Keratinocyte (primary cell): Measurements from ENCODE around the gene MIOX. TPM values are rescaled to one million over a fixed set of nuclear protein-coding genes. Genes with fewer than 3 reads are reported as not detected.

ENCODE experiments used
- DNase-seq: peaks from one replicate; pipeline ENCODE4 v3.0.0-alpha.2; 2011; ENCODE audit warnings: low read depth, missing footprints, low spot score
- FAIRE-seq: peaks from 2 replicates; lab custom pipeline; 2011; peaks lifted over from hg19 to GRCh38; lab: Jason Lieb, UNC
- H2AFZ ChIP-seq: 2 replicates; pipeline ENCODE4 v1.6.0; 2012; ENCODE audit warnings: low read length, control low read depth, inconsistent platforms; ENCODE audit not compliant: control insufficient read depth
- H3K27ac ChIP-seq: 2 replicates; pipeline ENCODE4 v1.5.1; 2011; ENCODE audit warnings: low read length; ENCODE audit not compliant: control insufficient read depth, insufficient read depth
- H3K27me3 ChIP-seq: 3 replicates; pipeline ENCODE4 v1.6.0; 2011; ENCODE audit warnings: low read length; ENCODE audit not compliant: control insufficient read depth, insufficient read depth; ENCODE audit errors: extremely low read depth
- H3K36me3 ChIP-seq, 2 experiments: 2 replicates in 1 of 2; 3 replicates in 1 of 2; pipeline ENCODE4 v1.5.1; 2011; ENCODE audit warnings: low read length in 2 of 2, mild to moderate bottlenecking in 1 of 2; ENCODE audit not compliant: control insufficient read depth in 2 of 2, insufficient read depth in 2 of 2; ENCODE audit errors: extremely low read depth in 1 of 2
- H3K4me1 ChIP-seq: 3 replicates; pipeline ENCODE4 v1.5.1; 2011; ENCODE audit warnings: low read length; ENCODE audit not compliant: control insufficient read depth, insufficient read depth; ENCODE audit errors: extremely low read depth
- H3K4me2 ChIP-seq: 3 replicates; pipeline ENCODE4 v1.6.0; 2011; ENCODE audit warnings: low read depth, low read length; ENCODE audit not compliant: control insufficient read depth, insufficient read depth; ENCODE audit errors: extremely low read depth
- H3K4me3 ChIP-seq, 3 experiments: fragments of 200-600 bp in 1 of 3; sonication (generic) in 1 of 3; 2 replicates in 2 of 3; 3 replicates in 1 of 3; pipeline ENCODE4 v1.5.1; 2011 to 2016; ENCODE audit warnings: low read length in 3 of 3, mild to moderate bottlenecking in 3 of 3, control low read depth in 2 of 3, inconsistent platforms in 1 of 3, low read depth in 1 of 3, mixed read lengths in 1 of 3, mixed run types in 1 of 3, moderate library complexity in 1 of 3; ENCODE audit not compliant: control insufficient read depth in 2 of 3, insufficient read depth in 2 of 3; ENCODE audit errors: extremely low read depth in 1 of 3
- H3K79me2 ChIP-seq: 2 replicates; pipeline ENCODE4 v1.6.0; 2012; ENCODE audit warnings: low read length; ENCODE audit not compliant: control insufficient read depth, insufficient read depth
- H3K9ac ChIP-seq: 3 replicates; pipeline ENCODE4 v1.6.0; 2011; ENCODE audit warnings: low read length; ENCODE audit not compliant: control insufficient read depth, insufficient read depth; ENCODE audit errors: extremely low read depth
- H3K9me1 ChIP-seq: 3 replicates; pipeline ENCODE4 v1.6.0; 2011; ENCODE audit warnings: low read length; ENCODE audit not compliant: control insufficient read depth, insufficient read depth; ENCODE audit errors: extremely low read depth
- H3K9me3 ChIP-seq: 2 replicates; pipeline ENCODE4 v1.5.1; 2012; ENCODE audit warnings: low read depth, low read length; ENCODE audit not compliant: control insufficient read depth
- H4K20me1 ChIP-seq: 3 replicates; pipeline ENCODE4 v1.6.0; 2011; ENCODE audit warnings: low read length; ENCODE audit not compliant: control insufficient read depth, insufficient read depth; ENCODE audit errors: extremely low read depth
- EZH2 ChIP-seq: IDR thresholded peaks from one replicate; pipeline ENCODE4 v1.6.1; 2012; ENCODE audit warnings: inconsistent platforms, mild to moderate bottlenecking, low read length, moderate library complexity
- dilution Hi-C: fragments of 300-500 bp; cut with MboI; formaldehyde crosslinking; loops from one replicate; pipeline ENCODE4 v1.7.0; 2020; ENCODE audit warnings: low sequenced_read_pairs; ENCODE audit not compliant: extremely low pct_ligation_motif_present
- polyA plus RNA-seq, 5 experiments: library from polyadenylated mRNA; depleted of rRNA in 3 of 5; stranded (reverse) in 3 of 5; stranded (forward) in 1 of 5; unstranded in 1 of 5; fragments of >200 nt; gene quantifications; 1 replicate in 1 of 5; 2 replicates in 3 of 5; 3 replicates in 1 of 5; pipeline versions ENCODE4 v1.2.1 to v1.2.3, GENCODE V29; 2011 to 2012; ENCODE audit warnings: missing spikeins in 2 of 5, low read depth in 1 of 5, low replicate concordance in 1 of 5
- TF ChIP-seq, protein P1 (sequence below), 3 experiments: IDR thresholded peaks in 1 of 3; conservative IDR thresholded peaks in 1 of 3; optimal IDR thresholded peaks in 1 of 3; 2 replicates in 2 of 3; 3 replicates in 1 of 3; pipeline versions ENCODE3 to v1.5.1; 2011; ENCODE audit warnings: low read length in 3 of 3, mild to moderate bottlenecking in 3 of 3, moderate library complexity in 2 of 3, control low read depth in 1 of 3, inconsistent platforms in 1 of 3; ENCODE audit not compliant: insufficient read depth in 2 of 3; ENCODE audit errors: extremely low read depth in 1 of 3

Gene MIOX
- polyA plus RNA-seq, 1 donor (not counting 4 experiments of a cell fraction or from before 2014, with no cell fraction given), result not detected

GRCh38 chr22:50452649-50453048, 34.0 kb upstream of the MIOX start:
- DNase-seq (no peak), FAIRE-seq (no peak)
- dilution Hi-C loops, result no loop called here
- Histone ChIP-seq H3K36me3 (peaks cover 38 to 39% of the 10 kb centered on the region in 2 experiments), H3K27me3 (no peaks in the 10 kb centered on the region), H3K79me2 (no peaks in the 10 kb centered on the region), H3K9me3 (no peaks in the 10 kb centered on the region), H3K27ac (no peak overlapping the region), H3K4me1 (no peaks in the 10 kb centered on the region), H2AFZ (no peak overlapping the region), H4K20me1 (peaks cover 2% of the 10 kb centered on the region), H3K4me2 (no peak overlapping the region), H3K9ac (no peak overlapping the region), H3K9me1 (no peaks in the 10 kb centered on the region), H3K4me3 (no peak overlapping the region)
- TF ChIP-seq, protein P1, sequence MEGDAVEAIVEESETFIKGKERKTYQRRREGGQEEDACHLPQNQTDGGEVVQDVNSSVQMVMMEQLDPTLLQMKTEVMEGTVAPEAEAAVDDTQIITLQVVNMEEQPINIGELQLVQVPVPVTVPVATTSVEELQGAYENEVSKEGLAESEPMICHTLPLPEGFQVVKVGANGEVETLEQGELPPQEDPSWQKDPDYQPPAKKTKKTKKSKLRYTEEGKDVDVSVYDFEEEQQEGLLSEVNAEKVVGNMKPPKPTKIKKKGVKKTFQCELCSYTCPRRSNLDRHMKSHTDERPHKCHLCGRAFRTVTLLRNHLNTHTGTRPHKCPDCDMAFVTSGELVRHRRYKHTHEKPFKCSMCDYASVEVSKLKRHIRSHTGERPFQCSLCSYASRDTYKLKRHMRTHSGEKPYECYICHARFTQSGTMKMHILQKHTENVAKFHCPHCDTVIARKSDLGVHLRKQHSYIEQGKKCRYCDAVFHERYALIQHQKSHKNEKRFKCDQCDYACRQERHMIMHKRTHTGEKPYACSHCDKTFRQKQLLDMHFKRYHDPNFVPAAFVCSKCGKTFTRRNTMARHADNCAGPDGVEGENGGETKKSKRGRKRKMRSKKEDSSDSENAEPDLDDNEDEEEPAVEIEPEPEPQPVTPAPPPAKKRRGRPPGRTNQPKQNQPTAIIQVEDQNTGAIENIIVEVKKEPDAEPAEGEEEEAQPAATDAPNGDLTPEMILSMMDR (optimal IDR thresholded peaks at IDR 0.05 in 1 of 3, IDR thresholded peaks at IDR 0.05 in 1 of 3, conservative IDR thresholded peaks at IDR 0.05 in 1 of 3; ENCODE audit: extremely low read depth in 1 of 3, insufficient read depth in 2 of 3, low read length in 3 of 3), result no peak
- no peak for TF ChIP-seq EZH2

GRCh38 chr22:50454556-50455075, 32.0 kb upstream of the MIOX start:
- Histone ChIP-seq H2AFZ (no peak overlapping the region), H3K27me3 (no peaks in the 10 kb centered on the region), H3K9me3 (no peaks in the 10 kb centered on the region), H3K4me3 (no peak overlapping the region), H3K9me1 (no peaks in the 10 kb centered on the region), H3K4me2 (no peak overlapping the region), H3K27ac (no peak overlapping the region), H3K79me2 (no peaks in the 10 kb centered on the region), H3K36me3 (peaks cover 41 to 42% of the 10 kb centered on the region in 2 experiments), H3K4me1 (no peaks in the 10 kb centered on the region), H4K20me1 (peaks cover 2% of the 10 kb centered on the region), H3K9ac (no peak overlapping the region)
- DNase-seq (no peak), FAIRE-seq (no peak)
- dilution Hi-C loops, result no loop called here
- no peak for TF ChIP-seq EZH2
- TF ChIP-seq, protein P1 (optimal IDR thresholded peaks at IDR 0.05 in 1 of 3, IDR thresholded peaks at IDR 0.05 in 1 of 3, conservative IDR thresholded peaks at IDR 0.05 in 1 of 3; ENCODE audit: extremely low read depth in 1 of 3, insufficient read depth in 2 of 3, low read length in 3 of 3), result no peak
